GM19467 (cell line): Measurements from ENCODE around the gene TARDBP.
"Not testable (repeated sequence)": the region's sequence is repeated elsewhere in the genome, so short reads cannot be mapped to it uniquely, and the experiment has no call there.

Experiments
- ATAC-seq: cut with Tn5 transposase; IDR thresholded peaks from one replicate; pipeline ENCODE4 v1.9.1; 2021; ENCODE audit warnings: mild to moderate bottlenecking, moderate library complexity; ENCODE audit not compliant: unreplicated experiment

Gene TARDBP

DNA sequence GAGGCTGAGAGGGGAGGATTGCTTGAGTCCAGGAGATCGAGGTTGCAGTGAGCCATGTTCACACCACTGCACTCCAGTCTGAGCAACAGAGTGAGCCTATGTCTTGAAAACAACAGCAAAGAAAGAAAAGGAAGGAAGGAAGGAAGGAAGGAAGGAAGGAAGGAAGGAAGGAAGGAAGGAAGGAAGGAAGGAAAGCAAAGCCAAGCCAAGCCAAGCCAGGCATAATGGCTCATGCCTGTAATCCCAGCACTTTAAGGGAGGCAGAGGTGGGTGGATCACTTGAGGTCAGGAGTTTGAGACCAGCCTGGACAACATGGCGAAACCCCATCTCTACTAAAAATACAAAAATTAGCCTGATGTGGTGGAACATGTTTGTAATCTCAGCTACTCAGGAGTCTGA lies 20.4 kb upstream of the TARDBP start:
- not testable (repeated sequence) for ATAC-seq

DNA sequence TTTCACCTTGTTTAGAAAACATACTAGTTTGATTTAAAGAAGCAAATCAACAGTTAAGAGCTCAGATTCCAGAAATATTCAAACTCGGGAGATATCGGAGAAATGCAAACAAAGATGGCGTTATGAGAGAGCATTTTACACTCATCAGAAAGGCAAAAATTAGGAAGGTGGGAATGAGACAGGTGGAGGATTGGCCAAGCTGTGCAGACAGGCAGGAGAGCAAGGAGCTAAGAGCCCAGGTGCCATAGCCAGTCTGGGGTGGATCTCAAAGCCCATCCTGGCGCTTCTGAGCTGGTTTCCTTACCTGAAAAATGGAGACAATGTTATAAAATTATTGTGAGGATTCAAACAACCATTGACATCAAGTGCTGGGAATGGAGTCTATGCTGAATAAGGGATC lies 19.6 kb upstream of the TARDBP start:
- ATAC-seq, result no peak

DNA sequence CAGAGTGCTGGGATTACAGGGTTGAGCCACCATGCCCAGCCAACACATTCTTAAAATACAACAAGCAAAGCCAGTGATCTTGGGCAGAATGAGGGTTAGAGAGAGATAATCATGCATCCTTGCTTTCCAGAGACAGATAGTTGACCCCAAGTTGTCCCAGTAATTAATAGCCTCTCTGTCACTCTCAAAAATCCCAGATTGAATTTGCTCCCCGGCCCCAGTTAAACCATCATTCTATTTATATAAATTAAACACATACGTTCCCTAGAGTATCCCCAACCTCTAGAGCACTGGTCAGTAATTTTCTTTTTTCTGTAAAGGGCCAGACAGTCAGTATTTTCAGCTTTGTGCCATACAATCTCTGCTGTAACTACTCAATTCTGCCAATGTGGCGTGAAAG lies 16.4 kb upstream of the TARDBP start:
- no peak for ATAC-seq

DNA sequence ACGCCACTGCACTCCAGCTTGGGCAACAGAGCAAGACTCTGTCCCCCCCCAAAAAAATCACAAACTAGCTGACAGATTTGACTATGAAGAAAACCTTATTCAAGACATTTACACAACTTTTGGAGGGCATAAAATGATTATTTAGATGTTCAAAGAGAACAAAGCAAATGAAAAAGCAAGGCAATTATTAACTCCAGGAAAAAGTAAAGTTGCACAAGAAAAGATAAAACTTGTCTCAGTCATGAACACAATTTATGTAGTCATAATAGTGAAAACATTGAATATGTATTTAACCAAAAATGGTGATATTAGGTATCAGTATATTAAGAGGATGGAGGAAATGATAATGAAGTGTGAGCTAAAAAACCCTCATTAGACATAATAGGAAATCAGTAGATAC lies 11.9 kb upstream of the TARDBP start:
- ATAC-seq, result no peak

DNA sequence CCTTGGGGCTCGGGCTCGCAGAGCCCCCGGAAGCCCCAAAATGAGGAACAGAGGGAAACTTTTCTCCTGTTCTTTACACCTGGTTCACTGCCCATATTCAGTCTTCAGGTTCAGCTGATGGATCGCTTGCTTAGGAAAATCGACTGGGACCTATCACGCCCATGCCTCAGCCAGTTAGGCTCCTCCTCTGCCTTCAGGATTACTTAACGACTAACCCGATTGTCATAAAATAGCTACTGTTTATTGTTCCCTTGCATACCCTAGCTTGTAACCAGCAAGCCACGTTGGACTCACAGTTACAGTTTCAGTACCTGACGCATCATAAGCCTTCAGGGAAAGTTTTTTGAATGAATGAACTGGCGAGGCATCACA lies 692 bp downstream of the TARDBP start:
- no peak for ATAC-seq

DNA sequence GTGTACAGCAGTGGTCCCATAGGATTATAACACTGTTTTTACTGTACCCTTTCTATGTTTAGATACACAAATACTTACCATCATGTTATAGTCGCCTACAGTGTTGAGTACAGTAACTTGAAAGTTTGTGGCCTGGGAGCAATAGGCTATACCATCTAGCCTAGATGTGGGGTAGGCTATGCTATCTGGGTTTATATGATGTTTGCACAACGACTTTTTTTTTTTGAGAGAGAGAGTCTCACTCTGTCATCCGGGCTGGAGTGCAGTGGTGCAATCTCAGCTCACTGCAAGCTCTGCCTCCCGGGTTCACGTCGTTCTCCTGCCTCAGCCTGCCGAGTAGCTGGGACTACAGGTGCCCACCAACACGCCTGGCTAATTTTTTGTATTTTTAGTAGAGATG lies 6.9 kb downstream of the TARDBP start:
- not testable (repeated sequence) for ATAC-seq

DNA sequence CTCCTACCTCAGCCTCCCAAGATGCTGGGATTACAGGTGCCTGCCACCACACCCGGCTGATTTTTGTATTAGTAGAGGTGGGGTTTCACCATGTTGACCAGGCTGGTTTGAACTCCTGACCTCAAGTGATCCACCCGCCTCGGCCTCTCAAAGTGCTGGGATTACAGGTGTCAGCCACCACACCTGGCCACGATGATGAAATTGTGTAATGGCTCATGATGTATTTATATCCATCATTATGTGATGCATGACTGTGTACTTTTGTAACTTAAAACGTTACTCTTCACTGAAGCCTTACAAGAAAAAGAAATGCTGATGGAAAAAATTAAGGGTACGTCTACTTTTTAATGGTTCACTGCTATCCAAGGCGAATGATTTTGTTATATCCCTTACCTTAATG lies 7.5 kb downstream of the TARDBP start:
- no peak for ATAC-seq

DNA sequence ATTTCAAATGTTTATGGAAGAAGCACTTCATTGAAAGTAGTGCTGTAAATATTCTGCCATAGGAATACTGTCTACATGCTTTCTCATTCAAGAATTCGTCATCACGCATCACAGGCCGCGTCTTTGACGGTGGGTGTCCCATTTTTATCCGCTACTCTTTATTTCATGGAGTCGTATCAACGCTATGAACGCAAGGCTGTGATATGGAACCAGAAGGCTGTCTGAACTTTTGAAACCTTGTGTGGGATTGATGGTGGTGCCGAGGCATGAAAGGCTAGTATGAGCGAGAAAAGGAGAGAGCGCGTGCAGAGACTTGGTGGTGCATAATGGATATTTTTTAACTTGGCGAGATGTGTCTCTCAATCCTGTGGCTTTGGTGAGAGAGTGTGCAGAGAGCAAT lies 10.7 kb downstream of the TARDBP start:
- ATAC-seq, result no peak

DNA sequence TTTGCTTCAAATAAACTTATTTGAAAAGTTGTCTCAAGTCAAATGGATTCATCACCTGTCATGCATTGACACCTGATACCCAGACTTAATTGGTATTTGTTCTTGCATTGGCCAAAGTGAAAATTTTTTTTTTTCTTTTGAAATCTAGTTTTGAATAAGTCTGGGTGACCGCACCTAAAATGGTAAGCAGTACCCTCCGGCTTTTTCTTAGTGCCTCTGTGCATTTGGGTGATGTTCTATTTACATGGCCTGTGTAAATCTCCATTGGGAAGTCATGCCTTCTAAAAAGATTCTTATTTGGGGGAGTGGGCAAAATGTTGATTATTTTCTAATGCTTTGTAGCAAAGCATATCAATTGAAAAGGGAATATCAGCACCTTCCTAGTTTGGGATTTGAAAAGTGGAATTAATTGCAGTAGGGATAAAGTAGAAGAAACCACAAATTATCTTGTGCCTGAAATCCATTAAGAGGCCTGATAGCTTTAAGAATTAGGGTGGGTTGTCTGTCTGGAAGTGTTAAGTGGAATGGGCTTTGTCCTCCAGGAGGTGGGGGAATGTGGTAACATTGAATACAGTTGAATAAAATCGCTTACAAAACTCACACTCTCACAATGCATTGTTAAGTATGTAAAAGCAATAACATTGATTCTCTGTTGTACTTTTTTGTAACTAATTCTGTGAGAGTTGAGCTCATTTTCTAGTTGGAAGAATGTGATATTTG lies 11.9 kb downstream of the TARDBP start:
- no peak for ATAC-seq

DNA sequence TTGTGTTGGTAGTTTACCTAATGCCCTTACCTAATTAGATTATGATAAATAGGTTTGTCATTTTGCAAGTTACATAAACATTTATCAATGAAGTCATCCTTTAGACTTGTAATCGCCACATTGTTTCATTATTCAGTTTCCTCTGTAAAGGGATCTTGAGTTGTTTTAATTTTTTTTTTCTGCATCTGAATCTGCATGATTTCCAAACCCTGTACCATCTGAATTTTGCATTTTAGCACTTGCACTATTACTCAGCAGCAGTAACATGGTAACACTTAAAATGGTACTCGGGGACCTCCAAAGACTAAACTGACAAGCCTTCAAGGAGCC lies 12.4 kb downstream of the TARDBP start:
- ATAC-seq, result no peak

DNA sequence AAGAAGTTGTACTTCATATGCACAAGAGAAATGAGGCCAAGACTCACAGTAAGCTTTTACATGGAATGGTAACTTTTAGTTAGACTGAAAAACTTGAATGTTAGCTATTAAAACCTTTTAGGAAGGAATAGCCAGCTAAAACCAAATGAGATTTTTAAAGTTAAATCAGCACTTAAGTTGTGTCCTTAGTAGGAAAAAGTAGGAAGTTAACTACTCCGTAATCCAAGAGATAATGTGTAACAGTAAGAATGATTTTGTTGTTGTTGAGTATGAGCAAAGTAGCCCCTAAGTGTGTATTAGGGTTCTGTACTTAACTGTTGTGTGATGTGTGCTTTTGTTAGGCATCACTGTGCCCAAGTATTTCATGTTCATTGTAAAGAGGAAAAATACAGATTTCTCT lies 13.2 kb downstream of the TARDBP start:
- ATAC-seq, result no peak

DNA sequence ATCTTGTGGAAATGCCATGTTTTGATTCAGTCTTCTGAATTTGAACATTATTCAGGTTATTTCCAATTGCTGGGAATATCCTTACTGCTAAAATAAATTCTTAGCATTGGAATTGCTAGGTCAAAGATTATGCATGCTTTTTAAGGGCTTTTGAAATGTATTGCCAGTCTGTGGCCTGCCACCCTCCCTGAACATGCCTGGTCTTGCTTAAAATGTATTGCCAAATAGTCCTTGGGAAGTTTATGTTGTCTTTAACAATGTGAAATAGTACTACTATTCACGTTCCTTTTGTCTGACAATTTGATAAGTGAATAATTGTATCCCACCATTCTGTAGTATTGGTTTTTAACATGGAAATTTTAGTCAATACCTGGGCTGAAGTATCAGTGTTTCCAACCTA lies 13.6 kb downstream of the TARDBP start:
- ATAC-seq, result no peak

DNA sequence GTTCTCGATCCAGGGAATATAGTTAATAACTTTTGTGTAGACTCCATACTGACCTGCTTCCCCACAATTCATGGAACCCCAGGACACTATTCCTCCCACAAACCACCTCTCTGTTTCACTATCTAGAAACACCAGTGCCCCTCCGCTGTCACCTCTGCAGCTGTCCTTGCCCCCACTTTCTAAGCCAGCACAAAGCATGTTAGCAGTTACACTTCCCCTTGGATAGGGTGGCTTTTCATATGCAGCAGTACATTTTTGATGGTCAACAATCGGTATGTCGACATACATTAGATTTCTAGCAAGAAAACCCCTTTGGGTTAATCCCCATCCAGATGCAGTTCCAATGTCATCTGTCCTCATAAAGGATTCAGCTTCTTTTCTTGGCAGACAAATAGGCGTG lies 14.4 kb downstream of the TARDBP start:
- no peak for ATAC-seq

DNA sequence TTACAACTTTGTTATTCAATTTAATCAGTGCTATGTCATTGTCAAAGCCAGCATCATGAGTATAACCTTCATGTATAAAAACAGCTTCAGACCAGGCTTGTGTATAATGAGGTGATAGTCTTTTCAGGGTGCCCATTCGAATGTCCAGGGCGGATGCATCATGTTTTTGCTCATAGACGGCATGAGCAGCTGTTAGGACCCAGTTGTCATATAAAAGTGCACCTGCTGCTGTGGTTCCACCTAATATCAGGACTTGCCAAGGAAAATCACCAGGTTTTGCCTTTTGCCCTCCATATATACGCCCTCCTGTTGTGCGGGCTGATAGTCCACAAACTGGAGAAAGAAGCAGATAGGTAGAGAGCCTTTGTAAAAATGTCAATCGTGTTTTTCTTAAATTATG lies 14.9 kb downstream of the TARDBP start:
- ATAC-seq, result no peak

DNA sequence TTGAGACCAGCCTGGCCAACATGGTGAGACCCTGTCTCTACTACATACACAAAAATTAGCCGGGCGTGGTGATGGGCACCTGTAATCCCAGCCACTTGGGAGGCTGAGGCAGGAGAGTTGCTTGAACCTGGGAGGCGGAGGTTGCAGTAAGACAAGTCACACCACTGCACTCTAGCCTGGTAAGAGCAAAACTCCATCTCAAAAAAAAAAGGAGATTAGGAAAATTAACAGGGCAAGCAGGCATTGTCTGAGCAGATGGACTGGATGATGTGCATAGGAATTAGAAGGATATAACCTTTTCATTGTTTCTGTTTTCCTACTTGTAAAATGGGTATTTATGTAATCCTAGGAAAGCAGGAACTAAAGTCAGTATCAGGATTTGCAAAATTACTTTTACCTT lies 15.6 kb downstream of the TARDBP start:
- ATAC-seq, result no peak

DNA sequence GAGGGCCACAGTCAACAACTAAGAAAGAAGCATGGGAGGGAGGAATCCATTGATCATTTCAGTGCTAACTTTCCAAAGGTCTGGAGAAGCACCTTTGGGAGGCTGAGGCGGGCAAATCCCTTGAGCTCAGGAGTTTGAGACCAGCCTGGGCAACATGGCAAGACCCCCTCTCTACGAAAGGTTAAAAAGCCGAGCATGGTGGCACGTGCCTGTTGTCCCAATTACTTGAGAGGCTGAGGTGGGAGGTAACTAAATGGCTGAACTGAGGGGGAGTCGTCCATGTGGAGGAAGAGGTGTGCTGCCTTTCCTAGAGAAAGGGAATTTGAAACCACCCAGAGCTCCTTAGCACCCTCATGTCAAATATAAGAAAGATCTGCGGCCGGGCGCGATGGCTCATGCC lies 18.4 kb downstream of the TARDBP start:
- ATAC-seq, result no peak

DNA sequence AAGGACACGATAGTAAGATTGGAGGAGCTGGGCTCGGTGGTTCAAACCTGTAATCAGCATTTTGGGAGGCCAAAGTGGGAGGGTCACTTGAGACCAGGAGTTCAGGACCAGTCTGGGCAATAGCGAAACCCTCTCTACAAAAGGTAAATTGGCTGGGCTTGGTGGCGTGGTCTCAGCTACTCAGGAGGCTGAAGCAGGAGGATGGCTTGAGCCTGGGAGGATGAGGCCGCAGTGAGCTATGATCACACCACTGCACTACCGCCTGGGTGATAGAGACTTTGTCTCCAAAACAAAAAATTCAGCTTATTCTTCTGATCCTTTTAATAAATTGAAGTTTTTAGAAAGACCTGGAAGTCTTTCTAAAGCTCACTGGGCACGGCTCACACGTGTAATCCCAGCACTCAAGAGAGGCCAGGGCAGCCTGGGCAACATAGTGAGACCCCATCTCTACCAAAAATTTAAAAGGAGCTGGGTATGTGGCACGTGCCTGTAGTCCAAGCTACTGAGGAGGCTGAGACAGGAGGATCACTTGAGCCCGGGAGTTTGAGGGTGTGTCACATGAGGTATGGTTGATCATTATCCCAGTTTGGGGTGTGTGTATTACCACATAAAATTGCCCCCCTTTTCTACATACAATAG lies 19.3 kb downstream of the TARDBP start:
- no peak for ATAC-seq

DNA sequence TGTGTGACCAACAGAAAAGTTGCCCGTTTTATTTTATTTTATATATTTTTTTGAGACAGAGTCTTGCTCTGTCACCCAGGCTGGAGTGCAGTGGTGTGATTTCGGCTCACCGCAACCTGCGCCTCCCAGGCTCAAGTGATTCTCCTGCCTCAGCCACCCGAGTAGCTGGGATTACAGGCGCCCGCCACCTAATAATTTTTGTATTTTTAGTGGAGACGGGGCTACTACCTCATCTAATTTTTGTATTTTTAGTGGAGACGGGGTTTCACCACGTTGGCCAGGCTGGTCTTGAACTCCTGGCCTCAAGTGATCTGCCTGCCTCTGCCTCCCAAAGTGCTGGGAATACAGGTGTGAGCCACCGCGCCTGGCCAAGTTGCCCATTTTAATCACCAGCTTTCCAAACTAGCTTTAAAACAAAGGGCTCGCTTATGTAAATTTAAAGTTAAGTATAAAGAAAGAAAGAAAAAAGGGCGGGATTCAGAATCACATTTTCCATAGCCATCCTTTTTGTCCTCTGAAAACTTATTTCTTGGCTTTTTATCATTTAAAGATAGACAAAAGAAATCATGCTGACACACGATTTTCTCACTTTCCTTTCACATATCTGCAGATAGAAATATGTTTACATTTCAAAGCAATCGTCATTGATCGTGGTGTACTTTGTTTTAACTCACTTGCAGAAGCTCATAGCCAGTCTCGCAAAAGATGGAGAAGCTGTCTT lies 24.7 kb downstream of the TARDBP start:
- ATAC-seq, result not testable (repeated sequence)

DNA sequence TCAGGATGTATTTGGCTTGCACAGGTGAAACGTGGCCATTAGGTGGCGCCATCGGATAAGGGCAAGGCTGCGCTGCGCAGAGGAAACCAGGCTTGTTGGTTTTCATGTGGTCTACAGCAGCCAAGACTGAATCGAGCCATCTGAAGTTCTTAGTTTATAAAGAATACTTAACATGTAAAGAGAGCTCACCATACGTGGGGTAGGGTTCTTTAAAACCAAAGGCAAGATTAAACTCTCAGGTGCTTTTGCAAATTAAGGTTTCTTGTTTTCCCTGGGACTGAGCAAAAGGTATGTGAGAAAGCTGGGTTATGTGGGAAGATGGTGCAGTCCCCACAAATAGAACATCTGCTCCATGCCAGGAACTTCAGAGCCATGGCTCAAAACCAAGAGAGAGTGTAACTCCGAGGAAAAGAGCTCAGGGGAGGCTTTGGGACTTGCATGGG lies 25.3 kb downstream of the TARDBP start:
- no peak for ATAC-seq

DNA sequence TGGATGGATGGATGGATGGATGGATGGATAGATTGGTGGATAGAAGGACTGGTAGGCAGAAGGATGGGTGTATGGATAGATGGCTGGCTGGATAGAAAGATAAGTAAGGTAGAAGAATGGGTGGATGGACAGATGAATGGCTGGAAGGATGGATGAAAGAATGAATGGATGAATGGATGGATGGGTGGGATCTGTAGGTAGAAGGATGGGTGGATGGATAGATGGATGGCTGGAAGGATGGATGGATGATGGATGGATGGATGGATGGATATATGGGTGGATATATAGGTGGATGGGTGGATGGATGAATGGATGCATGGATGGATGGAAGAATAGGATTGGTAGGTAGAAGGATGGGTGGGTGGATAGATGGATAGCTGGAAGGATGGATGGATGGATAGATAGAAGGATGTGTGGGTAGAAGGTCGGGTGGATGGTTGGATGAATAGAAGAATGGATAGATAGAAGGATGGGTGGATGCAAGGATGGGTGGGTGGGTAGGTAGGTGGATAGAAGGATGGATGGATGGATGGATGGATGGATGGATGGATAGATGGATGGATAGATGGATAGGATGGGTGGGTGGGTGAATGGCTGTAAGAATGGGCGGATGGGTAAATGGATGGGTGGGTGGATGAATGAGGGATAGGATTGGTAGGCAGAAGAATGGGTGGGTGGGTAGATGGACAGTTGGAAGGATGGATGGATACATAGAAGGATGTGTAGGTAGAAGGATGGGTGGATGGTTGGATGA lies 27.1 kb downstream of the TARDBP start:
- no peak for ATAC-seq

DNA sequence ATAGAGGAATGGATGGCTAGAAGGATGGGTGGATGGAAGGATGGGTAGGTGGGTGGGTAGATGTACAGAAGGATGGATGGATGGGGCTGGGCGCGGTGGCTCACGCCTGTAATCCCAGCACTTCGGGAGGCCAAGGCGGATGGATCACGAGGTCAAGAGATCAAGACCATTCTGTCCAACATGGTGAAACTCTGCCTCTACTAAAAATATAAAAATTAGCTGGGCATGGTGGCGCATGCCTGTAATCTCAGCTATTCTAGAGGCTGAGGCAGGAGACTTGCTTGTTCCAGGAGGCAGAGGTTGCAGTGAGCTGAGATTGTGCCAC lies 27.6 kb downstream of the TARDBP start:
- not testable (repeated sequence) for ATAC-seq

DNA sequence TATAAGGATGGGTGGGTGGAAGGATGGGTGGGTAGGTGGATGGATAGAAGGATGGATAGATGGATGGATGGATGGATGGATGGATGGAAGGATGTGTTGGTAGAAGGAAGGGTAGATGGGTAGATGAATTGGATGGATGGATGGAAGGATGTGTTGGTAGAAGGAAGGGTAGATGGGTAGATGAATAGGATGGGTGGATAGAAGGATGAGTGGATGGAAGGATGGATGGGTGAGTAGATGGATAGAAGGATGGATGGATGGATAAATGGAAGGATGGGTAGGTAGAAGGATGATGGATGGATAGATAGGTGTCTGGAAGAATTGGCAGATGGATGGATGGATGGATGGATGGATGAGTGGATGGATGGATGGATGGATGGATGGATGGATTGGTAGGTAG lies 28.6 kb downstream of the TARDBP start:
- no peak for ATAC-seq
